GM18868 (cell line): ENCODE results near the gene RAX2.

Experiments
- ATAC-seq: cut with Tn5 transposase; IDR thresholded peaks from one replicate; pipeline ENCODE4 v1.9.1; 2021; ENCODE audit warnings: mild to moderate bottlenecking, moderate library complexity; ENCODE audit not compliant: unreplicated experiment

Gene RAX2

GRCh38 chr19:3733549-3734309, 38.3 kb downstream of the RAX2 start:
- ATAC-seq, result no peak

- no peak for ATAC-seq
Observed at GRCh38 chr19:3732108-3732507, 39.9 kb downstream of the RAX2 start.

GRCh38 chr19:3730457-3730958, 41.5 kb downstream of the RAX2 start:
- no peak for ATAC-seq

GRCh38 chr19:3725640-3726310, 46.3 kb downstream of the RAX2 start:
- no peak for ATAC-seq

GRCh38 chr19:3725121-3725520, 46.9 kb downstream of the RAX2 start:
- no peak for ATAC-seq

GRCh38 chr19:3723883-3724282, 48.1 kb downstream of the RAX2 start:
- ATAC-seq, result no peak

GRCh38 chr19:3723110-3723488, 48.9 kb downstream of the RAX2 start:
- ATAC-seq, result no peak

- ATAC-seq, result no peak
Observed at GRCh38 chr19:3722443-3723109, 49.5 kb downstream of the RAX2 start.

- ATAC-seq, result no peak
Observed at GRCh38 chr19:3721887-3722442, 50.1 kb downstream of the RAX2 start.

GRCh38 chr19:3721131-3721886, 50.7 kb downstream of the RAX2 start:
- no peak for ATAC-seq

GRCh38 chr19:3720349-3720917, 51.6 kb downstream of the RAX2 start:
- no peak for ATAC-seq

- no peak for ATAC-seq
Observed at GRCh38 chr19:3719868-3720267, 52.2 kb downstream of the RAX2 start.
